Gastrocnemius medialis (tissue), 4 donors: ENCODE data around the gene CLDN7.

ENCODE experiments used
- POLR2A ChIP-seq, 2 donors: fragments of 450-650 bp; IDR thresholded peaks; one replicate each; pipeline ENCODE4 v1.6.1; 2017; ENCODE audit warnings: antibody characterized with exemption in 2 of 2, mild to moderate bottlenecking in 2 of 2, moderate library complexity in 2 of 2
- TF ChIP-seq, protein P1 (sequence below), 5 experiments: fragments of 450-650 bp in 3 of 5; fragments of 200-600 bp in 2 of 5; sonication (generic) in 2 of 5; IDR thresholded peaks in 4 of 5; conservative IDR thresholded peaks in 1 of 5; 1 replicate in 4 of 5; 2 replicates in 1 of 5; pipeline ENCODE4 v1.5.1; 2016 to 2019; ENCODE audit warnings: antibody characterized with exemption in 5 of 5, mild to moderate bottlenecking in 3 of 5, moderate library complexity in 3 of 5

DNA sequence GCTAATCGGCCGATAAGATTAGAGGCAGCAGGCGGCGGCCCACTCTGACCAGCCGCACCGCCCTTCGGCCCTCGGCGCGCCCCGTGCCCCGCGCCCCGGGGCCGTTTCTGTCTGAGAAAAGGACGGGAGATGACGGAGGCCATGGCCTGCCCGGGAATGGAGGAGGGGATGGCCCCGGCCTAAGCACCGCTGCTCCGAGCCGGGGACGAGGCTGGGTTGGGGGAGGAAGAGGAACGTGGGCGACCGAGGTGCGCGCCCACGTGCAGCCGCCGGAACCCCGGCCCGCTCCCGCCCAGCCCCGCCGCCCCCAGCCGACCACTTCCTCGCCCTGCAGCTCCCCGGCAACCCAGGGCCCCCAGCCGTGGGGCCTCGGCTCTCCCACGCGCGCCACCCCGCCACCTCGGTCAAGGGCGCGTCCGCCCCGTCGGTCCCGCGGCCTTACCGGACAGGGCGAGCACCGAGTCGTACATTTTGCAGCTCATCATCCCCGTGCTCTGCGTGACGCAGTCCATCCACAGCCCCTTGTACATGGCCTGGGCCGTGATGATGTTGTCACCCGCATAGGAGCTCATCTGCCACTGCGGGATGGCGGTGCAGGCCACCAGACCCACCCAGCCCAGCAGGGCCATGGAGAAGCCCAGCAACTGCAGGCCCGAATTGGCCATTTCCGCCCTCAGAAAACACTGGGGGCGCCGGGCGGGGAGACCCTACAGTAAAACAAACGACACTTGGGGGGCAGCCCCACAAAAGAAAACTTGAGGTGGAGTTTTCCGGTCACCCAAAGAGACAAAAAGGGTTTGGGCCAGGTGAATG is 693 bp downstream of the CLDN7 start:
- TF ChIP-seq, protein P1, sequence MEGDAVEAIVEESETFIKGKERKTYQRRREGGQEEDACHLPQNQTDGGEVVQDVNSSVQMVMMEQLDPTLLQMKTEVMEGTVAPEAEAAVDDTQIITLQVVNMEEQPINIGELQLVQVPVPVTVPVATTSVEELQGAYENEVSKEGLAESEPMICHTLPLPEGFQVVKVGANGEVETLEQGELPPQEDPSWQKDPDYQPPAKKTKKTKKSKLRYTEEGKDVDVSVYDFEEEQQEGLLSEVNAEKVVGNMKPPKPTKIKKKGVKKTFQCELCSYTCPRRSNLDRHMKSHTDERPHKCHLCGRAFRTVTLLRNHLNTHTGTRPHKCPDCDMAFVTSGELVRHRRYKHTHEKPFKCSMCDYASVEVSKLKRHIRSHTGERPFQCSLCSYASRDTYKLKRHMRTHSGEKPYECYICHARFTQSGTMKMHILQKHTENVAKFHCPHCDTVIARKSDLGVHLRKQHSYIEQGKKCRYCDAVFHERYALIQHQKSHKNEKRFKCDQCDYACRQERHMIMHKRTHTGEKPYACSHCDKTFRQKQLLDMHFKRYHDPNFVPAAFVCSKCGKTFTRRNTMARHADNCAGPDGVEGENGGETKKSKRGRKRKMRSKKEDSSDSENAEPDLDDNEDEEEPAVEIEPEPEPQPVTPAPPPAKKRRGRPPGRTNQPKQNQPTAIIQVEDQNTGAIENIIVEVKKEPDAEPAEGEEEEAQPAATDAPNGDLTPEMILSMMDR (IDR thresholded peaks at IDR 0.05 in 4 of 5, conservative IDR thresholded peaks at IDR 0.05 in 1 of 5), result no peak
- no peak for TF ChIP-seq POLR2A (IDR thresholded peaks at IDR 0.05)
